Activated T-cell treated with anti-CD3 and anti-CD28 coated beads, Interleukin-2, amount 50 U/mL, for 4 hours (primary cell): ENCODE measurements around the gene TNFAIP3. TPM values are rescaled to one million over a fixed set of nuclear protein-coding genes. Genes with fewer than 3 reads are reported as not detected.

Experiments used
- ATAC-seq, 2 donors: fragments of 200-7000 bp; cut with Tn5 transposase; one replicate each; pipeline ENCODE4 v1.10.0; 2021
- DNase-seq: peaks from one replicate; pipeline ENCODE4 v3.0.0-alpha.2; 2020
- H3K27me3 Mint-ChIP-seq: one replicate; pipeline ENCODE4 v1.8.0; 2021; ENCODE audit warnings: low read depth, mixed read lengths
- H3K36me3 Mint-ChIP-seq: one replicate; pipeline ENCODE4 v1.8.0; 2022; ENCODE audit warnings: mixed read lengths; ENCODE audit not compliant: insufficient read depth
- H3K4me1 Mint-ChIP-seq: one replicate; pipeline ENCODE4 v1.8.0; 2021; ENCODE audit warnings: low read depth, mixed read lengths
- H3K4me3 Mint-ChIP-seq: one replicate; pipeline ENCODE4 v1.8.0; 2021; ENCODE audit warnings: mild to moderate bottlenecking, moderate library complexity, mixed read lengths
- H3K9me3 Mint-ChIP-seq: one replicate; pipeline ENCODE4 v1.8.0; 2021; ENCODE audit warnings: mixed read lengths
- total RNA-seq, 3 donors: library from RNA; stranded (reverse); gene quantifications; one replicate each; pipeline ENCODE4 v1.2.1, GENCODE V29; 2021

Gene TNFAIP3
- total RNA-seq, 3 donors from 2014 or later, result 254 to 441 (median 334) TPM

- no peaks in the 10 kb centered on the region for H3K9me3 Mint-ChIP-seq
- H3K36me3 Mint-ChIP-seq, result peaks cover 34% of the 10 kb centered on the region
- no peak for ATAC-seq
- DNase-seq, result no peak
- H3K4me3 Mint-ChIP-seq, result no peak overlapping the region
- peaks cover 23% of the 10 kb centered on the region for H3K4me1 Mint-ChIP-seq
- no peaks in the 10 kb centered on the region for H3K27me3 Mint-ChIP-seq
These were observed 2.1 kb upstream of the TNFAIP3 start for GRCh38 chr6:137864812-137865508.

DNA sequence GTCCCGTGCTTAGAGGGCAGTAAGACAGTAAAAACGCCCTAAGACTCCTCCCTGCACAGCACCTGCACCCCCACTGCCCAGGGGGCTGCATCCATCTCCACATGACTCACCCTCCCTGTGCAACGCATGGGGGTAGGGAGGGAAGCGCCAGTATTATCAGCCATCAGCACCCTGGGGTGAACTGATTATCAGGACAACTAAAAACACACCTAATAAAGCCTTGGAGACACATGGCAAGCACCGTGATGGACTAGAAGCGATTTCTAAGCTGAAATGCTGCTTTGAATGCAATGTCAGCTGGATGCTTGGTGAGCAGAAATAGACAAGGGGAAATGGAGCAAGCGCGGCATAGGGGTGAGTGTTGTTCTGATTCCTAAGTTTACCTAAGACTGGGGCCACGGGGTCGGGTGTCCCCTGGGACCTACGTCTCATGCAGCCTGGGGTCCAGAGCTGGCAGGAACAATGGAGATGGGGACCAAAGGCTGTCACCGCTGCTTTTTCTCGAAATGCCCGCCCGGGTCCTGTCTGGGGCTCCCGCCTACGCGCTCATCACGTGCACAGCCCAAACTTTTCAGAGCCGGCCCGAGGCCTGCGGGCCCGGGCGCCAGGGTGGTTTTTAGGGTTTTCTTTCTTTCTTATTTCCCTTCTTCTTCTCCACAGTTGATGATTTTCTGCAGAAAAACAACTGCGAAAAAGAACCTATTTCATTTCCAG lies 702 bp upstream of the TNFAIP3 start:
- Mint-ChIP-seq H3K27me3 (no peaks in the 10 kb centered on the region), H3K9me3 (no peaks in the 10 kb centered on the region), H3K4me1 (peaks cover 22% of the 10 kb centered on the region), H3K4me3 (peak overlapping the region; percentile 88), H3K36me3 (peaks cover 43% of the 10 kb centered on the region)
- ATAC-seq, result peak; percentile 15 to 19
- DNase-seq, result no peak

DNA sequence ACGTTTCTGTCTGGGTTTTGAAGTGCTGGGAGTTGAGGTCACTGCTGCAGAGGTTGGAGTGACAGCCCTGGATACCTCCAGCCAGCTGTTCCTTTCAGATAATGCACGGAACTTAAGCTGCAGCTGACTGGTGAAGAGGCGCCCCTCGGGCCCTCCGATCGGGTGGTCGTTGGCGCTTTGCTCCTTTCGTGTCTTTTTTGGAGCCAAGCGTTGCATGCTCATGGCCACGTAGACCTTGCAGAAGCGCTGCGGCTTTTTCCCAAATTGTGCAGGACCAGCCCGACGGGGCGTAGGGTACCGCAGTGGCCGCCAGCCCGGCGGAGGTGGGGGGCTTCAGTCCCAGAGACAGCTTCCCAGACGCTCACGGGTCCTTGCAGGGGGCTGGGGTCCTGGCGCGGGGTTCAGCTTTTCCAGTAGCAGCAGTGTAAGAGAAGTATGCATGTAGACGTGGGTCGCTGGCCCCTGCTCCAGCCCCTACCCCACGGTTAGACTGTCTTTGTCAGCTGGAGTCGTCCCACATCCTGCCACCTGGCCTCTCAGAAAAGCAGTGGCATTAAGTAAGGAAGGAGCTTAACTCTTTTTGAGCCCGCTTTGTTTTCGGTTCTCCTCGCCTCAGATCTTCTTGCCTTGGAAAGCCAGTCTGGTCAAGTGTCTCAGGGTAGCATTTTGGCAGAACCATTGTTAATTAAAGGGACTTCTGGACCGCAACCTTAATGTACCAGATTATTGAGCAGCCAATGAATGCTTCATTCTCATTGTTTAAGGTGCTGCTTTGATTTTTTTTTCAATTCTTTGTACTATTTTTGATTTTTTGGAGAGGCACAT lies 838 bp downstream of the TNFAIP3 start:
- ATAC-seq, result peak in 1 of 2 donors; percentile 5
- peaks cover 55% of the 10 kb centered on the region for H3K36me3 Mint-ChIP-seq
- H3K4me1 Mint-ChIP-seq, result peaks cover 19% of the 10 kb centered on the region
- no peaks in the 10 kb centered on the region for H3K9me3 Mint-ChIP-seq
- no peaks in the 10 kb centered on the region for H3K27me3 Mint-ChIP-seq
- peak; percentile 41 for DNase-seq
- H3K4me3 Mint-ChIP-seq, result peak overlapping the region; percentile 92

GRCh38 chr6:137868721-137869548 lies 1.9 kb downstream of the TNFAIP3 start:
- Mint-ChIP-seq H3K27me3 (no peaks in the 10 kb centered on the region), H3K9me3 (no peaks in the 10 kb centered on the region), H3K36me3 (peaks cover 62% of the 10 kb centered on the region), H3K4me1 (peaks cover 23% of the 10 kb centered on the region), H3K4me3 (peak overlapping the region; percentile 92)
- ATAC-seq (no peak), DNase-seq (no peak)

GRCh38 chr6:137869549-137870307 lies 2.7 kb downstream of the TNFAIP3 start:
- Mint-ChIP-seq H3K27me3 (no peaks in the 10 kb centered on the region), H3K9me3 (no peaks in the 10 kb centered on the region), H3K4me1 (peaks cover 24% of the 10 kb centered on the region), H3K36me3 (peaks cover 59% of the 10 kb centered on the region), H3K4me3 (peak overlapping the region; percentile 92)
- DNase-seq, result no peak
- ATAC-seq, result no peak

DNA sequence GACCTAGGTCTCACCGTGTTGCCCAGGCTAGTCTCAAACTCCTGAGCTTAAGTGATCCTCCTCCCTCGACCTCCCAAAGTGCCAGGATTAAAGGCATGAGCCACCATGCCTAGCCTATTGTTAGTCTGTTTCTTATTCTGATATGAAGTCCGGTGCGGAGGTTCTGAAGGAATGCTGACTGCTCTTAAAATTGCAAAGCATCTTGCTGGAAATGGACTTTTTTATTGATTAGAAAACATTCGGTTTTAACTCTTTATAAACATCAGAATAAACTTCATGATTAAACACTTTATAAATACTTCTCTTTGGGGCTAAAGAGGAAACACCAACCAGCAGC lies 3.2 kb downstream of the TNFAIP3 start:
- H3K27me3 Mint-ChIP-seq, result no peaks in the 10 kb centered on the region
- H3K36me3 Mint-ChIP-seq, result peaks cover 63% of the 10 kb centered on the region
- ATAC-seq, result no peak
- peak overlapping the region; percentile 92 for H3K4me3 Mint-ChIP-seq
- DNase-seq, result no peak
- peaks cover 28% of the 10 kb centered on the region for H3K4me1 Mint-ChIP-seq
- no peaks in the 10 kb centered on the region for H3K9me3 Mint-ChIP-seq

DNA sequence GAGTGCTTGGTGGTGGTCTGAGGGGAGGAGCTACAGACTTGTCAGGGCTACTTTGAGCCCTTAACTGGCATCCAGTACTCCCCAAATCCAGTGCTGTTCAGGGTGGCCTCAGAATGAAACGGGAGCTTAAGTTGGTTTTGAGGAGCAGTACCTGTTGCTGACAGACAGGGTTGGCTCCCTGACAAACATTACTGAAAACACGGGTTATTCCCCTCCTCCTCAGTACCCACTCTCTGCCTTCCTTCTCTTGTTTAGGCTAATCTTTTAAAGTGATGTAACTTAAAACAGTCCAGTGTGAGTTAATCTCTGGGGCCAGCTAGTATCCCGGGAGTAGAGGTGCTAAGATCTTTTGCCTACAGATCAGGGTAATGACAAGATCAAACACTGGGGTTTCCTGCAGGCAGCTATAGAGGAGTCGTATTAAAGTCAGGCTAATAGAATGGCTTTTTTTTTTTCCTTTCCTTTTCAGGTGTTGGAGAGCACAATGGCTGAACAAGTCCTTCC lies 3.7 kb downstream of the TNFAIP3 start:
- Mint-ChIP-seq H3K4me1 (peaks cover 31% of the 10 kb centered on the region), H3K9me3 (no peaks in the 10 kb centered on the region), H3K36me3 (peaks cover 68% of the 10 kb centered on the region), H3K27me3 (no peaks in the 10 kb centered on the region), H3K4me3 (peak overlapping the region; percentile 92)
- peak; percentile 26 to 40 for ATAC-seq
- DNase-seq, result no peak

DNA sequence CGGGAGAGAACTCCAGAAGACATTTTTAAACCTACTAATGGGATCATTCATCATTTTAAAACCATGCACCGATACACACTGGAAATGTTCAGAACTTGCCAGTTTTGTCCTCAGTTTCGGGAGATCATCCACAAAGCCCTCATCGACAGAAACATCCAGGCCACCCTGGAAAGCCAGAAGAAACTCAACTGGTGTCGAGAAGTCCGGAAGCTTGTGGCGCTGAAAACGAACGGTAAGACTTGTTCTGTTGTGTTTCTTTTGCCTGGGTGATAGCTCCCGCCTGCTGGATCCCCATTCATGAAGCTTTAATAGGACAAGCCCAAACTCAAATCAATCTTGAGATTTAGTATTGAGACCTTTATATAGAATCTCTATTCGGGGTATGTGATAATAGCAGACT lies 4.2 kb downstream of the TNFAIP3 start:
- Mint-ChIP-seq H3K9me3 (no peaks in the 10 kb centered on the region), H3K27me3 (no peaks in the 10 kb centered on the region), H3K36me3 (peaks cover 71% of the 10 kb centered on the region), H3K4me3 (peak overlapping the region; percentile 92), H3K4me1 (peaks cover 28% of the 10 kb centered on the region)
- ATAC-seq (no peak), DNase-seq (no peak)

DNA sequence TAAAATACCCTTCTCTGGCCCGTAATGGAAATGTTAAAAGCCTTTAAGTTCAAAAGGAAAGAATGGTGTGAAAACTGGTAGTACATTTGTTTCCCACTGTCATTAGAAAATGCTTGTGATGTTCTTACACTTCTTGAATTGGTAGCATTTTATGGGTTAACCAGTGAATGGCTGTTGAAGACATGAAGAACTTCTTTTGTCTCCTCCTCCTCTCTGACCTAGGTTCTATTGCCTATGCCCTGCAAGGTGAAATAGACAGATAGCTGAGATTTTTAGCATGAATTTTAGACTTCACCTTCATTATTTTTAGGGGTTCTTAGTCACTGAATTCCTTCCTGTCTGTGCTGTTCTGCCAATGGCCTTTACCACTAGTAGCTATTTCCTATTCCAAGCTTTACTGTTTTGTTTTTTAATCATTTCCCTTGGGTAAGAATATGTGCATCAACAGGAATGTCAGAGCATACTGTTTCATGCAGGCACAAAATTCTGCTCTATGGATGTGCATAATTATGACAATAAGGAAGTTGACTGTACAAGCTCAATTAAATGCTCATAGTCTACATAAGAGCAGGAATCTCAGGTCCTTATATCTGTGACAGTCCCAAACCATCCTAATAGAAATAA lies 4.9 kb downstream of the TNFAIP3 start:
- H3K4me3 Mint-ChIP-seq, result peak overlapping the region; percentile 92
- H3K9me3 Mint-ChIP-seq, result no peaks in the 10 kb centered on the region
- H3K36me3 Mint-ChIP-seq, result peaks cover 77% of the 10 kb centered on the region
- DNase-seq (no peak), ATAC-seq (no peak)
- H3K4me1 Mint-ChIP-seq, result peaks cover 29% of the 10 kb centered on the region
- H3K27me3 Mint-ChIP-seq, result no peaks in the 10 kb centered on the region

- no peak for ATAC-seq
- H3K36me3 Mint-ChIP-seq, result peaks cover 84% of the 10 kb centered on the region
- H3K9me3 Mint-ChIP-seq, result no peaks in the 10 kb centered on the region
- H3K4me3 Mint-ChIP-seq, result peak overlapping the region; percentile 92
- no peaks in the 10 kb centered on the region for H3K27me3 Mint-ChIP-seq
- peaks cover 36% of the 10 kb centered on the region for H3K4me1 Mint-ChIP-seq
- DNase-seq, result no peak
These were observed 5.6 kb downstream of the TNFAIP3 start for GRCh38 chr6:137872581-137873115.

- Mint-ChIP-seq H3K4me3 (peak overlapping the region; percentile 92), H3K36me3 (peaks cover 86% of the 10 kb centered on the region), H3K4me1 (peaks cover 43% of the 10 kb centered on the region), H3K9me3 (no peaks in the 10 kb centered on the region), H3K27me3 (no peaks in the 10 kb centered on the region)
- DNase-seq (peak; percentile 75), ATAC-seq (peak; percentile 67 to 72)
These were observed 6.3 kb downstream of the TNFAIP3 start for GRCh38 chr6:137873273-137873762.

DNA sequence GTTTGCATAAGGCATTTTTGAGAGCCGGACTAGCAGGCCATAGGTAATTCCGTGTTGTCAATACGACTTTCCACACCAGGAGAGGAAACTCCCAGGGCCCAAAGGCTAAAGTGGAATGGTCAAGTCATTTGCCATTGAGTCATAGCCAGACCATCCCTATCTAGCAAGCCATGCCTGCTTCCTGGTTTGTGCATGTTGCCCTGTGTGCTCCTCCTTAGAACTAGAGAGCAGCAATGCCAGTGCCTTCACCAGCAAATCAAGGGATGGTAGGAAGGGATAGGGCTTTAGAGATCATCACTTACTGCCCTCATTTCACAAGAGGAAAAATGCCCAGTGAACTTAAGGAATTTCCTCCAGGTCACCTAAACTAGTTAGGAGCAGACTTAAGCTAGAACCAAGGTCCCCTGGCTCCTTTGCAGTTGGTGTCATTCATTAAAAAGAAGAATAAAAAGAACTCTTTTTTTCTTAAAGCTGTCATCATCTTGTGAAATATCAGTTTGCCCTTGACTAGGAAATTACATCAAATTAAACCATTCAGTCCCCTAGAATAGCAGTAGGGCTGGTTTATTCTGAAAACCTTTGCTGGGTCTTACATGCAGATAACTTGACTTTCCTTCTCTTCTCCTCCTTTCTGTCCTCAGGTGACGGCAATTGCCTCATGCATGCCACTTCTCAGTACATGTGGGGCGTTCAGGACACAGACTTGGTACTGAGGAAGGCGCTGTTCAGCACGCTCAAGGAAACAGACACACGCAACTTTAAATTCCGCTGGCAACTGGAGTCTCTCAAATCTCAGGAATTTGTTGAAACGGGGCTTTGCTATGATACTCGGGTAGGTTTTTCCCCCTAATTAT lies 7.4 kb downstream of the TNFAIP3 start:
- peaks cover 54% of the 10 kb centered on the region for H3K4me1 Mint-ChIP-seq
- H3K9me3 Mint-ChIP-seq, result no peaks in the 10 kb centered on the region
- H3K36me3 Mint-ChIP-seq, result peaks cover 87% of the 10 kb centered on the region

More for the DNA sequence above, 7.4 kb downstream of the TNFAIP3 start:
- ATAC-seq (no peak), DNase-seq (no peak)
- Mint-ChIP-seq H3K27me3 (no peaks in the 10 kb centered on the region), H3K4me3 (peak overlapping the region; percentile 92)
